SK-N-MC (cell line): ENCODE results near the gene RBM47.

Source experiments
- EZH2 ChIP-seq: fragments of 200-600 bp; sonication (generic); IDR thresholded peaks from one replicate; pipeline ENCODE4 v1.6.1; 2017; ENCODE audit warnings: antibody characterized with exemption
- POLR2AphosphoS5 ChIP-seq: IDR thresholded peaks from 2 replicates; pipeline ENCODE4 v1.6.1; 2012; ENCODE audit warnings: mild to moderate bottlenecking, low read depth, low read length, borderline replicate concordance

GRCh38 chr4:40461879-40462278 lies 167.8 kb downstream of the RBM47 start:
- TF ChIP-seq EZH2 (no peak), POLR2AphosphoS5 (no peak)
